Activated CD8-positive, alpha-beta T cell treated with anti-CD3 and anti-CD28 coated beads for 36 hours (primary cell): ENCODE results near the gene PTPRR. TPM values are rescaled to one million over a fixed set of nuclear protein-coding genes. Genes with fewer than 3 reads are reported as not detected.

Experiments
- ATAC-seq: fragments of 200-7000 bp; cut with Tn5 transposase; one replicate; pipeline ENCODE4 v1.10.0; 2021; ENCODE audit warnings: mild to moderate bottlenecking, moderate library complexity
- CTCF ChIA-PET: fragments of 350-600 bp; sonication (Branson Sonifier 250); formaldehyde crosslinking; loops from one replicate; lab custom pipeline; 2021; ENCODE audit warnings: antibody characterized with exemption; lab: Charles Lee
- POLR2A ChIA-PET: fragments of 350-600 bp; sonication (Branson Sonifier 250); formaldehyde crosslinking; loops from one replicate; lab custom pipeline; 2021; ENCODE audit warnings: antibody characterized with exemption; lab: Charles Lee
- DNase-seq: peaks from one replicate; pipeline ENCODE4 v3.0.0-alpha.2; 2020
- H3K27ac Mint-ChIP-seq: one replicate; pipeline ENCODE4 v1.8.0; 2021; ENCODE audit warnings: mild to moderate bottlenecking, mixed read lengths
- H3K27me3 Mint-ChIP-seq: one replicate; pipeline ENCODE4 v1.8.0; 2021; ENCODE audit warnings: mixed read lengths
- H3K36me3 Mint-ChIP-seq: one replicate; pipeline ENCODE4 v1.8.0; 2021; ENCODE audit warnings: low read depth, mixed read lengths
- H3K4me1 Mint-ChIP-seq: one replicate; pipeline ENCODE4 v1.8.0; 2021; ENCODE audit warnings: low read depth, mixed read lengths
- H3K4me3 Mint-ChIP-seq: one replicate; pipeline ENCODE4 v1.8.0; 2021; ENCODE audit warnings: mild to moderate bottlenecking, moderate library complexity, mixed read lengths
- H3K9me3 Mint-ChIP-seq: one replicate; pipeline ENCODE4 v1.8.0; 2021; ENCODE audit warnings: mixed read lengths
- intact Hi-C: fragments of 100-400 bp; cut with micrococcal nuclease; formaldehyde crosslinking; loops from one replicate; pipeline ENCODE4 v1.10.0; 2022
- total RNA-seq, 2 experiments: library from RNA; stranded (reverse); gene quantifications; one replicate each; pipeline ENCODE4 v1.2.3, GENCODE V29; 2021
- TF ChIP-seq, protein P1 (sequence below): fragments of 200-600 bp; IDR thresholded peaks from one replicate; pipeline ENCODE4 v1.8.0; 2022; ENCODE audit warnings: antibody characterized with exemption, mild to moderate bottlenecking

PTPRR gene
- total RNA-seq, 2 experiments from 2014 or later: not detected

DNA sequence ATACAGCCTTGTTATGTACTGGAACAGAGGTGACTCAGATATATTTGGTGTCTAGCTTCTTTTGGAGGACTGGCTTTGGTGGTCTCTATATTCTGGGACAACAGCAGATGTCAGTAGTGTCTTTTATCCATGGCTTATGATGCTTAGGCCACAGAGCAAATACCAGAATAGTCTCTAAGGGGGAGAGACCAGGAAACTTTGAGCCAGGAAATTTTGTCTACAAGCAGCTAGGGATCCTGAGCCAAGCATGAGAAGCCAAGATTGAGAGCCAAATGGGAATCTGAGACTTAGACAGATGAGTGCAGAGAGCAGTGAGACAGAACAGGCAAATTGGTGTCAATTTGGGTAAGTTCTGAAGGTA lies 28.4 kb upstream of the PTPRR start:
- CTCF ChIA-PET: no interaction called here
- no peaks in the 10 kb centered on the region for H3K4me1 Mint-ChIP-seq
- peaks cover 1% of the 10 kb centered on the region for H3K9me3 Mint-ChIP-seq
- DNase-seq: no peak
- no peak overlapping the region for H3K27ac Mint-ChIP-seq
- ATAC-seq: no peak
- no peak overlapping the region for H3K4me3 Mint-ChIP-seq
- POLR2A ChIA-PET: no interaction called here
- intact Hi-C loops: no loop called here
- TF ChIP-seq, protein P1, sequence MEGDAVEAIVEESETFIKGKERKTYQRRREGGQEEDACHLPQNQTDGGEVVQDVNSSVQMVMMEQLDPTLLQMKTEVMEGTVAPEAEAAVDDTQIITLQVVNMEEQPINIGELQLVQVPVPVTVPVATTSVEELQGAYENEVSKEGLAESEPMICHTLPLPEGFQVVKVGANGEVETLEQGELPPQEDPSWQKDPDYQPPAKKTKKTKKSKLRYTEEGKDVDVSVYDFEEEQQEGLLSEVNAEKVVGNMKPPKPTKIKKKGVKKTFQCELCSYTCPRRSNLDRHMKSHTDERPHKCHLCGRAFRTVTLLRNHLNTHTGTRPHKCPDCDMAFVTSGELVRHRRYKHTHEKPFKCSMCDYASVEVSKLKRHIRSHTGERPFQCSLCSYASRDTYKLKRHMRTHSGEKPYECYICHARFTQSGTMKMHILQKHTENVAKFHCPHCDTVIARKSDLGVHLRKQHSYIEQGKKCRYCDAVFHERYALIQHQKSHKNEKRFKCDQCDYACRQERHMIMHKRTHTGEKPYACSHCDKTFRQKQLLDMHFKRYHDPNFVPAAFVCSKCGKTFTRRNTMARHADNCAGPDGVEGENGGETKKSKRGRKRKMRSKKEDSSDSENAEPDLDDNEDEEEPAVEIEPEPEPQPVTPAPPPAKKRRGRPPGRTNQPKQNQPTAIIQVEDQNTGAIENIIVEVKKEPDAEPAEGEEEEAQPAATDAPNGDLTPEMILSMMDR: no peak
- H3K36me3 Mint-ChIP-seq: no peaks in the 10 kb centered on the region
- no peaks in the 10 kb centered on the region for H3K27me3 Mint-ChIP-seq

GRCh38 chr12:70948236-70948975 lies 27.9 kb upstream of the PTPRR start:
- Mint-ChIP-seq H3K27ac (no peak overlapping the region), H3K36me3 (no peaks in the 10 kb centered on the region), H3K4me1 (no peaks in the 10 kb centered on the region), H3K4me3 (no peak overlapping the region), H3K9me3 (peaks cover 1% of the 10 kb centered on the region), H3K27me3 (no peaks in the 10 kb centered on the region)
- ChIA-PET POLR2A (no interaction called here), CTCF (no interaction called here)
- DNase-seq (no peak), ATAC-seq (no peak)
- TF ChIP-seq, protein P1: no peak
- intact Hi-C loops: no loop called here

- CTCF ChIA-PET: no interaction called here
- intact Hi-C loops: no loop called here
- TF ChIP-seq, protein P1: no peak
- no peaks in the 10 kb centered on the region for H3K4me1 Mint-ChIP-seq
- H3K36me3 Mint-ChIP-seq: no peaks in the 10 kb centered on the region
- H3K4me3 Mint-ChIP-seq: no peak overlapping the region
- H3K27ac Mint-ChIP-seq: no peak overlapping the region
- no peak for ATAC-seq
- no peaks in the 10 kb centered on the region for H3K27me3 Mint-ChIP-seq
- DNase-seq: no peak
- H3K9me3 Mint-ChIP-seq: no peaks in the 10 kb centered on the region
- POLR2A ChIA-PET: no interaction called here
Measured at GRCh38 chr12:70936203-70936813, 15.8 kb upstream of the PTPRR start.

DNA sequence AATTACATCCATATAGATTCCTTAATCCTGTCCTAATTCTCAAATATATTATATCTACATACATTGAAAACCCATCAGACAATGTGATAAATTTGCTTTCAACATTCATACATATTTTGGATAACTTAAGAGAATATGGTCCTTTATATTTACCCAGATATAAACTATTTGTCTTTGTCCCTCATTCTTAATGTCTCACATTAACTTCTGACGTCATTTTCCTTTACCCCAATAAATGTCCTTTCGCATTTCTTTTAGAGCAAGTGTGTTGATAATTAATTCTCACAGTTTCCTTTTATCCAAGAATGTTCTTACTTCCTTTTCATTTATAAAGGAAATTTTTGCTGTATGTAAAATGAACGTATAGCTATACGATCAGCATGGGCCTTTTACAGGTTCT lies 12.6 kb upstream of the PTPRR start:
- intact Hi-C loops: no loop called here
- no peaks in the 10 kb centered on the region for H3K4me1 Mint-ChIP-seq
- H3K27ac Mint-ChIP-seq: no peak overlapping the region
- no peak overlapping the region for H3K4me3 Mint-ChIP-seq
- H3K9me3 Mint-ChIP-seq: peaks cover 2% of the 10 kb centered on the region
- TF ChIP-seq, protein P1: no peak
- no peak for ATAC-seq
- no peaks in the 10 kb centered on the region for H3K36me3 Mint-ChIP-seq
- CTCF ChIA-PET: no interaction called here
- no peaks in the 10 kb centered on the region for H3K27me3 Mint-ChIP-seq
- POLR2A ChIA-PET: no interaction called here
- no peak for DNase-seq

DNA sequence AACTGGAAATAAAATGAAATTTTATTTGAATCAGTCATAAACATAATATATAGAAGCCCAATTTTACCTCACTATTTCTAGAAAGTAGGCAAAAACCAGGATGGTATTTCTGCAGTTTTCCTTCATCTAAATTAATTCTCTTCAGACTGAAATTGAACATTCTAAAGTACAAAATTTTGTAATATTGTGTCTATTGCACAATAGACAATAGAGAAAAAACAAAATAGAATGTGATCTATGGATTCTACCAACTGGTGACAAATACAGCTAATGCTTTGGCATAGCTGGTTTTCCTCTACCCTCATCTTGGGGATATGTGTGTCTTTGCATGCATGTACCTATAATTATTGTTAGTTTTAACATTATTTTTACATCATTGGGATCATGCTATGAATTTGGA lies 8.5 kb upstream of the PTPRR start:
- Mint-ChIP-seq H3K9me3 (peaks cover 2% of the 10 kb centered on the region), H3K4me1 (no peaks in the 10 kb centered on the region), H3K27ac (no peak overlapping the region), H3K36me3 (no peaks in the 10 kb centered on the region), H3K27me3 (no peaks in the 10 kb centered on the region), H3K4me3 (no peak overlapping the region)
- ChIA-PET CTCF (no interaction called here), POLR2A (no interaction called here)
- TF ChIP-seq, protein P1: no peak
- no peak for DNase-seq
- ATAC-seq: no peak
- intact Hi-C loops: no loop called here
